Muscle of arm (tissue), 12 donors: ENCODE measurements around the gene HEPN1. TPM values are rescaled to one million over a fixed set of nuclear protein-coding genes. Genes with fewer than 3 reads are reported as not detected.

Source experiments
- DNase-seq: peaks from one replicate; pipeline ENCODE4 v3.0.0-alpha.2; 2013
- polyA plus RNA-seq, 12 donors: library from polyadenylated mRNA; unstranded; fragments of 120-200 nt; gene quantifications; one replicate each; pipeline ENCODE4 v1.2.1, GENCODE V29; 2013; ENCODE audit not compliant: insufficient read length in 12 of 12

HEPN1 gene
- polyA plus RNA-seq, 12 donors = 0.13 to 0.34 (median 0.18) TPM; not detected in 7

GRCh38 chr11:124898711-124899110, 20.3 kb upstream of the HEPN1 start:
- no peak for DNase-seq

DNA sequence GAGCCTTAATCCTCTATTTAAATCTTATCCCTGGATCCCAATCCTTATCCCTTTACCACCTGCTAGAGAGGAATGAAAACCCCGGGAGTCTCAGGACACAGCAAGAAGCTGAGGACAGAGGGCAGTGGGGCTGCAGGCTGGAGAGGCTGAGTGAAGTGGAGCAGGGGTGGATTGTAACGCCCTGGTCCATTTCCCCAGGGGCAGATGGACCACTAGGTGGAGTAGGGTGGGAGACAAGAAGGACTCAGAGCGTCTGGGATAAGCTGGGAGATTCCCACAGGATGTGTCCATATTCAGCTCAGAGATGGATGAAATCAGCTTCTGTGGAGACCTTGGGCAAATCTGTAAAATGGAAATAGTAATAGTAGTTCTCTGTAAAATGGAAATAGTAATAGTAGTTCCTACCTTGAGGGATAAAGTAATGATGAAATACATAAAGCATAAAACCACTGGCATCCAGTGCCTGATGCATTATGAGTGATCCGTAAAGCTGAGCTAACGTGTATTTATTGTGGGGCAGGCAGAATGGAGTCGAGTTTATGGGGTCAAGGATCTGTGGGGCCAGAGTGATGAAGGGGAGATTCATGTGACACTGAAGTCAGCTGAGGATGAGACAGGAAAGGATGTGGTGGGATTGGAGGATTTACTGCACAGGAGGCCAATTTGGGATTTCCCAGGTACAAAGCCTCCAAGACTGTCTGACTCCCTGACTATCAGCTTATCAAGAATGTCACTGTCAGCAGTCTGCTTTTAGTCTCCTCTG, 19.5 kb upstream of the HEPN1 start:
- no peak for DNase-seq

- no peak for DNase-seq
Measured at GRCh38 chr11:124900464-124900863, 18.6 kb upstream of the HEPN1 start.

DNA sequence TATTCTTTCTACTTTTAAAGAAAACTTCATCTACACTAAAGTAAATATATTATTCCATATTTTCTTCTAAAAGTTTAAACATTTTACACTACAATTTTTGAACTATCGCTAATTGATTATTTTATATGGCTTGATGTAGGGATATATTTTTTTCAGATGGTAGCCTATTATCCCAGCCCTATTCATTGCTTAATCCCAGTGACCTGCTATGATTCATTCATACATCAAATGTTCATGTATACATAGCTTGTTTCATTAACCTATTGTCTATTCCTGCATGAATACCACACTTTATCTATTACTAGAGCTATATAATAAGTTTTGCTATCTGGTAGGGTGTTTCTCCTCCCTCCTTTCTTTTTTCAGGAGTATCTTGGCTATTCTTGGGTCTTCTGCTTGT, 16.4 kb upstream of the HEPN1 start:
- DNase-seq = no peak

GRCh38 chr11:124915541-124916369, 3.3 kb upstream of the HEPN1 start:
- DNase-seq = no peak

DNA sequence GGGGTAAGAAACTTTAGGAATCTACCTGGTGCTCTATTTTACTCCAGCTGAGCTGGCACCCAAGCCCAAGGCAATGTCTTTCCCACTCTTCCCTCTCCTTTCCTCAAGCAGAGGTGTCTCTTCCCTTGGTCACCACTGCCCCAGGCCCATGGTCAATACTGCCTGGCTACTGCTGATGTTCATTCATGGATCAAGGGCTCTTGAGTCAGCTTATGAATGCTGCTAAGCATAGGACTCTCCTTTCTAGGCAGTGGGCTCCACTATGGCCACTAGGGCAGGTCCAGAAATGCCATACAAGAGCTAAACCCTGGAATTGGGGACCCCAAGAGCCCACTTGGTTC, 2.7 kb upstream of the HEPN1 start:
- no peak for DNase-seq

- DNase-seq = no peak
Measured at GRCh38 chr11:124917115-124917637, 1.9 kb upstream of the HEPN1 start.

GRCh38 chr11:124919898-124920297, 848 bp downstream of the HEPN1 start:
- no peak for DNase-seq

DNA sequence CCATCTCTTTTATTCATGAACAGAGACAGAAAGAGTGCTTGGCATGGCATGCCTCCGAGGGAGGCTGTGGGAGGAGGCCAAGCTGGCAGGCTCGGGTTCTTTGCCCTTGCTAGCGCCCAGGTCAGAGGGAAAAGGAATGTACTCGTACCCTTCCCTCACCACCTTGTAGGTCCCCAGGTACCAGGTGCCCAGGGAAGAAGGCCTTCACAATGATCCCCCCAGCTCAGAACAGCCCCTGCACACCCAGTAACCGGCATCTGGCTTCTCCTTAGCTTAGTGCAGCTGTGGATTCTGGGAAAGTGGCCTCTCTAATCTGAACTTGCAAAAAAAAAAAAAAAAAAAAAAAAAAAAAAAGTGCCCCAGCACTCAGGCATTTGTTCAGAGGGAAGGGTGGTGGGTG, 1.3 kb downstream of the HEPN1 start:
- no peak for DNase-seq

- DNase-seq = peak; percentile 68
Measured at GRCh38 chr11:124920870-124921609, 2.0 kb downstream of the HEPN1 start.

GRCh38 chr11:124922831-124923230, 3.8 kb downstream of the HEPN1 start:
- no peak for DNase-seq

DNA sequence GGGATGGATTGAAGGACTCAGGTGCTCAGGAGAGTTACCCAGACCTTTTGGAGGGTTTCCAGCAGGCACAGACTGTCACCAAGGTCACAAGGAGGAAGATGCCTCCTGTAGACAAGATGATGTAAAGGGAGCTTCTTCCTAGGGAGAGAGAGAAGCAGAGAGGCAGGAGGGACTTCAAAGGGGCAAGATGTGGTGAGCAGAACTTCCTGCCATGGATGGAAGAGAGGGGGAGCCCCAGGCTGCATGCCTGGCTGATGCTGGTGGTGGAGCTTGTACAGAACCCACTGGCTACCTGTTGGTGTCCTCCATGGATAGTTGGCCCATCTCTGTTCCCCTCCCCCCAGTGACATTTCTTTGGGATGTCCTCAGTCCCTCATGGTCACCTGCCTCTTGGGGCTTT, 4.2 kb downstream of the HEPN1 start:
- no peak for DNase-seq

DNA sequence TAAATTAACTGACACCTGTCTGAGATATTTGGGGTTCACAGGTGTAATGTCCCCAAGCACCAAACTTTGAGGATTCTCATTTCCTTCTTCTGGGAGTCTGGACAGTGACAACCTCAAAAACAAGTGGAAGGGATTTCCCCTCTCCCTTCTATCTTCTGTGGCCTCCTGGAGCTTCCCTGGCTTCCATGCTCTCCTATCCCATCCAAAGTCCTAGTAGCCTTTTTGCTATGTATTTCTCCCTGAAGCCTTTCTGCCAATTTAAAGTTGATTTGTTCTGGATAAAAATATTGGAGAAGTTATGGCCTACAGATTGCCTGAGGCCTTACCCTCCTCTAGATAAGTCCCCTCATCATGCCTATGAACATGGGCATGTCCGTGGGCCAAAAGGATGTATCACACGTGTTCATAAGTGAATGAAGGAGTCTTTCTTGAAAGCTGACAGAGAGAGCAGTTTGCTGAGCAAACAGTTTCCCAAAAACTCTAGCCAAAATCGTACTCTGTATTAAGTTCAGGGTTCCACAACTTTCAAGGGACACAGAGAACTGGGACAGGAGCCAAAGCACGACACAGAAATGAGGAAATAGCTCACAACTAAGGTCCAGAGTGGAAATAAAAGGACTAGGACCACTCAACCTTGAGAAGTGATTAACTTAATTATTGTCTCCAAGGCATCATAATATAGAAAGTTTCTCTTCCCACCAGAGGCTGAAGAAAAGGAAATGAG, 10.1 kb downstream of the HEPN1 start:
- DNase-seq = no peak

DNA sequence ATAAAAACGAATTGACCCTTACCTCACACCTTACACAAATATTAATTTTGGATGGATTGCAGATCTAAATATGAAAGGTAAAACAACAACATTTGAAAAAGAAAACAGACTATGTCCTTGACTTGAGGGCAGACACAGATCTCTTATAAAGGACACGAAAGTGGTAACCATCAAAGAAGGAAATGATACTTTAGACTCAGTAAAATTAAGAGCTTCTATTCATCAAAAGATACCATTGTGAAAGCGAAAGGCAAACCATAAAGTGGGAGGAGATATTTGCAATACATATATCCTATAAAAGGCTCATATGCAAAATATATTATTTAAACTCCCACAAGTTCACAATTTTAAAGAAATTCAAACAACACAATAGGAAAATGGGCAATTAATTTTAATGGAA, 11.7 kb downstream of the HEPN1 start:
- DNase-seq = no peak

DNA sequence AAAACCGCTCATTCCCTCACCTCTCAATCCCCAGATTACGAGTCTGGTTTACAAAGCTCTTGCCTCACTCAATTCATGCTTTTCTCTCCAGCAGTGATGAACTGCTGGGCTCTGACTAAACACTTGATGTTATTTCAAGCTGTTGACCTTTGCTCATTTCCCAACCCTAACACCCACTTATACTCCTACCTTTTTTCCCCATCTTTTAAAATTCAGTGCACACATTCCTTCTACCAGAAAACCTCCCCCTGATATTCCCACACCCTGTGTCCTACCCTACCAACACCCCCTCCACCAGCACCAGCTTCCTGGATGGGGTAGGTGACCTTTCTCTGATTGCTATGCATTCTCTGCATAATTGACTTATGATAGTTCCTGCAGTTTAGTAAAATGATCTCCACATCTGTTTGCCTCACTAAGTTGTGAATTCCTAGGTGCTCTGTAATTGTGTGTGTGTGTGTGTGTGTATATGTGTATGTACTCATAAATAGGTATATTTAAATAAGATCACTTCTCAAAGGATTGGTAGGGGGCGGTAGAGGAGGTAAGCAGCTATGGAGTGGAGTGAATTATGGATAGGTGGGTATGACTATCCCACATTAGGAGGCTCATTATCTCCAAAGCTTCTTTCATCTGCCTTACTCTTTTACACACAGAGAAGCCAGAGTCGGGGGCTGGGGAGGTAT, 16.0 kb downstream of the HEPN1 start:
- DNase-seq = no peak

DNA sequence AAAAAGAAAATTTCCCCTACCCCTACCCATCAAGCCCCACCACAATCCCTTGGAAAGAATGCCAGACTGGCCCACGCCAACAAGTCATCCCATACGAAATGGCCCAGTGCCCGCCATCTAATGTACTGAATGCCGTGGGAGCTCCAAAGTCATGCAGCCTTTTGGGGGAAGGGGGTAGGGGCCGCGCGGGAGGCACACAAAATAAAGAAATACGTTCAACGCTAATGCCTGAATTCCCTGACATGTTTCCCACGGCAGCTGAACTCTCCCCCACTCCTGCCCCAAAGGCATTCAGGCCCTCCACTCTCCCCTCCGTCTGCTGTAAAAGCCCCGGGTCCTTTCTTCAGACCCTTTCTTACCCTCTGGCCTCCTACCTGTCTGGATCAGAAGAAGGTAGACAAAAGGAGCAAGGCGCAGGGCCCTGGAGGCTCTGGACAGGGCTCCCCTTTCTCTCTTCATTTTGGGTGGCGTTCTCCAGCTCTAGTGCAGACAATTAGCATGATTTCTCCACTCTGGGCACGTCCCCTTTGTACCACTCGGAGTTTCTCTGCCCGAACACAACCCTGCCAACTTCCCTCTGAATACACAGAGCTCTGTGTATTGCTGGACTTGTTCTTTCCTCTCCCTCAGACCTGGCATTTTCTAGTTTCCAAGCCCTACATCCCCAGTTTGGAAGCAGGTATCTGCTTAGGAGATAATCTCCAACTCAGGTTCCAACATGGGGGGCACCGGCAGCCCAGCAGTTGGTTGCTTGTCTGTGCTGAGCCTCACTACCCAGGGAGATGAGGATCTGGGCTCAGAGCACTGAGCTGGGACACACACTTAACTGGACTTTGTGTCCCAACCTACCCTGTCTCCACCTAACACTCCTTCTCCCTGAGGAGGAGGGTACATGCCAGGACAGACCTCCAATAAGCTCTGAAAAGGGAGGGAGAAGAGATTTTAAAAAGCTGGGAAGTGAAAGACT, 16.8 kb downstream of the HEPN1 start, which contains the start of gene HEPACAM:
TSS of gene HEPACAM (minus strand) at position 500 of the 967 bp plus-strand sequence. CDS start at position 459, 41 bp downstream.
- DNase-seq = no peak

DNA sequence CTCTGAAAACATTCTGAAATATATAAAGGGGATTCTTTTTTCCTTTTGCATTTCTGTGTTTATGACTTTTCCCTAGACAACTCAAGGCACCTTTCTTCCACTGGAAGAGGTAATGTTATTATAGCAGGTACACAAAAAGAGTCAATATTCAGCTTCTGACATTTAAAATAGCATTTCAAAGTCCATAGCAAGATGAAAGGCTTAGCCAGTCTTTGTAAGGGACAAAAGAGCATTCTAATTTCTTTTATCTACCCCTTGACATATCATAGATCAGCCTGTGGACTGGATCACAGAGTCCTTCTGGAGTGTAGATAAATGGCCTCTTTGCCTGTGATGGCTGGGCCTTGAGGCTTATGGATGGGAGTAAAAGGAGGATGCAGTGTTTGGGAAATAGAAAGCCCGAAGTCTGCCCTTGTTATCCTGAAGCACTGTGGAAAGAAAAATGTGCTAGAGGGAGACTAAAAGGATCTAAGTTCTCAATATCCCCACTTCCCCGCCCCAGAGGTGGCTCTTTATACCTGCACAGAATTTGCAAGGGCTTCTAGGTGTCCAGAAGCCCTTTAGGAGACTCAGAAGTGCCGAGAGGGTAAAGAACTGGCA, 18.4 kb downstream of the HEPN1 start:
- no peak for DNase-seq

DNA sequence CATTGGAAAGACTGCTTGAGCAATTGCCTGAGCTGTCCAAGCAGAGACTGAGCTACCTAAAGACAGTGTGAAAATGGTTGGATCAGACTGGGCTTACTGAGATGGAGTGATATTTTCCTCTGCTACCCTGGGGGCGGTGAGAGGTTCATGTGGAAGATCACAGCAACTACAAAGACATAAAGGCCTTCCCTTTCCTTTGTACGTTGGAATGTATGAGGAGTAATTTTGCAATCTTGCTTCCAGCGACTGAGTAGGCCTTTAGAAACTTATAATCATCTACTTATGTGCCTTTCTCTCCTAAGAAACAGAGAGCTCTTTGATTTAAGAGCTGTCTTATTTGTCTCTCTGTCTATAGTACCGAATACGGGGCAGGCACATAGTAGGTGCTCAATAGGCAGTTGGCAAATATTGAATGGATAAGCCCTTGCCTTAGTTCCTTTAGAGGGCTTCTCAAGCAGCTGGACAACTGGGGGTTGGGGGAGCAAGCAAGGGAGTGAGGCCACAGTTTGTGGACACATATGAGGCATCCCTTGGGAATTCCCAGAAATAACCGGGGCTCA, 19.2 kb downstream of the HEPN1 start:
- DNase-seq = no peak

- DNase-seq = no peak
Measured at GRCh38 chr11:124938970-124939369, 19.9 kb downstream of the HEPN1 start.
